ENCODE data around the gene CDK5RAP1. TPM values are rescaled to one million over a fixed set of nuclear protein-coding genes. Genes with fewer than 3 reads are reported as not detected.

CDK5RAP1 gene
- total and polyA plus RNA-seq, 2 of the 8 experiments (the other 6 are each of a cell fraction or from before 2014, with no cell fraction given) = 37.8 to 46.6 TPM

GRCh38 chr20:33411242-33411641 is 9.9 kb upstream of the CDK5RAP1 start:
- CTCF ChIA-PET (ENCODE audit: partially characterized antibody) = interaction anchor here (0.6 to 3.1 kb wide), 4 partner anchors 9 to 242 kb away, joined by 3 to 9 read pairs (median 4); no protein-coding TSS in a partner anchor
- no peak overlapping the region for H3K23ac ChIP-seq (ENCODE audit: insufficient read length)
- no peak for FAIRE-seq

More at GRCh38 chr20:33411242-33411641, 9.9 kb upstream of the CDK5RAP1 start:
- Histone ChIP-seq H3K23me2 (ENCODE audit: low read depth, low read length) (no peaks in the 10 kb centered on the region), H4K8ac (ENCODE audit: extremely low read depth, insufficient read depth, low read length) (no peak overlapping the region), H3K36me3 (ENCODE audit: control insufficient read depth in 2 of 4, insufficient read depth in 4 of 4, low read length in 3 of 4) (no peaks in the 10 kb centered on the region; a peak in 1 of 8 replicates), H3K18ac (ENCODE audit: extremely low read depth, low read length) (no peak overlapping the region), H3K14ac (ENCODE audit: insufficient read length) (no peak overlapping the region), H4K20me1 (replicated peaks in 1 of 2; ENCODE audit: control insufficient read depth in 1 of 2, insufficient read depth in 2 of 2, low read length in 2 of 2) (peaks cover 0 to 2% of the 10 kb centered on the region in 2 experiments), H3K79me1 (ENCODE audit: low read depth, low read length) (no peaks in the 10 kb centered on the region; the same call in 1 of the 2 replicates), H4K91ac (replicated peaks; ENCODE audit: insufficient read length, low read length) (no peak overlapping the region), H2BK5ac (ENCODE audit: low read depth, low read length) (no peak overlapping the region), H4K5ac (ENCODE audit: insufficient read length, low read depth, low read length) (no peak overlapping the region), H3K9ac (replicated peaks in 1 of 4; ENCODE audit: extremely low read depth in 1 of 4, low read depth in 3 of 4, low read length in 3 of 4) (no peak overlapping the region), H2AK5ac (ENCODE audit: low read depth, low read length) (no peak overlapping the region), H3K9me3 (ENCODE audit: insufficient read depth in 2 of 2, low read depth in 1 of 2, low read length in 1 of 2) (no peaks in the 10 kb centered on the region), H2AFZ (ENCODE audit: low read length) (no peak overlapping the region), H3K4me2 (ENCODE audit: insufficient read depth in 1 of 2, low read depth in 2 of 2, low read length in 2 of 2) (no peak overlapping the region), H3K4ac (replicated peaks; ENCODE audit: insufficient read length, low read depth, low read length) (no peak overlapping the region), H3K4me1 (replicated peaks in 1 of 4; ENCODE audit: control insufficient read depth in 3 of 4, insufficient read depth in 4 of 4, low read length in 3 of 4) (no peaks in the 10 kb centered on the region), H3K27me3 (replicated peaks in 1 of 4; ENCODE audit: control insufficient read depth in 3 of 4, extremely low read depth in 1 of 4, insufficient read depth in 3 of 4, low read length in 3 of 4) (no peaks in the 10 kb centered on the region), H2BK20ac (ENCODE audit: low read length) (no peak overlapping the region), H3K4me3 (ENCODE audit: extremely low read depth in 1 of 4, insufficient read depth in 2 of 4, low read depth in 3 of 4, low read length in 4 of 4) (no peak overlapping the region), H3K79me2 (ENCODE audit: control insufficient read depth in 1 of 2, insufficient read depth in 2 of 2, low read length in 2 of 2) (no peaks in the 10 kb centered on the region), H2BK12ac (ENCODE audit: low read depth, low read length) (no peak overlapping the region), H2BK120ac (replicated peaks; ENCODE audit: low read depth, low read length) (no peak overlapping the region), H2BK15ac (ENCODE audit: low read length) (no peak overlapping the region), H3K56ac (replicated peaks; ENCODE audit: insufficient read length, low read depth, low read length) (no peak overlapping the region), H3K27ac (ENCODE audit: low read depth, low read length) (no peak overlapping the region)
- TF ChIP-seq FOSL1 (IDR thresholded peaks at IDR 0.05; ENCODE audit: insufficient read depth, low read depth, low read length) (no peak), SP1 (IDR thresholded peaks at IDR 0.05; ENCODE audit: low read depth, low read length) (no peak), RBBP5 (IDR thresholded peaks at IDR 0.05; ENCODE audit: borderline replicate concordance, low read depth, low read length) (no peak)
- WGBS, 2 experiments (ENCODE audit: extremely low coverage in 1 of 2, insufficient coverage in 1 of 2, insufficient read length in 1 of 2, insufficient replicate concordance in 2 of 2, low coverage in 1 of 2, low lambda C conversion rate in 2 of 2, missing lambda C conversion rate in 1 of 2) = 91% methylated on average over 7 of the region's 7 CpGs; no CpG with 5 or more reads in 1 of the 2 experiments
- POLR2A ChIA-PET (ENCODE audit: partially characterized antibody) = no interaction called here
- DNase-seq (ENCODE audit: low read depth in 1 of 2, low spot score in 2 of 2) = no peak

Data from H1 (cell line).